Ishikawa (cell line): ENCODE data around the gene ACTG1.

Source experiments
- CEBPB ChIP-seq: IDR thresholded peaks from 2 replicates; pipeline ENCODE4 v1.6.1; 2012
- CREB1 ChIP-seq: IDR thresholded peaks from 2 replicates; pipeline ENCODE4 v1.6.1; 2012; ENCODE audit warnings: low read depth
- EGR1 ChIP-seq: IDR thresholded peaks from 2 replicates; pipeline ENCODE4 v1.6.1; 2012
- EP300 ChIP-seq: IDR thresholded peaks from 2 replicates; pipeline ENCODE4 v1.6.1; 2012; ENCODE audit warnings: borderline replicate concordance
- FOXM1 ChIP-seq: IDR thresholded peaks from 2 replicates; pipeline ENCODE4 v1.6.1; 2012; ENCODE audit warnings: low read depth, borderline replicate concordance
- MAX ChIP-seq: IDR thresholded peaks from 2 replicates; pipeline ENCODE4 v1.6.1; 2012
- NFIC ChIP-seq: IDR thresholded peaks from 2 replicates; pipeline ENCODE4 v1.6.1; 2012
- RAD21 ChIP-seq: IDR thresholded peaks from 2 replicates; pipeline ENCODE4 v1.6.1; 2012; ENCODE audit warnings: low read depth
- REST ChIP-seq: IDR thresholded peaks from 2 replicates; pipeline ENCODE4 v1.6.1; 2012; ENCODE audit warnings: low read depth, mild to moderate bottlenecking
- TAF1 ChIP-seq: IDR thresholded peaks from 2 replicates; pipeline ENCODE4 v1.6.1; 2012; ENCODE audit warnings: low read depth, mild to moderate bottlenecking
- TCF12 ChIP-seq: IDR thresholded peaks from 2 replicates; pipeline ENCODE4 v1.6.1; 2012; ENCODE audit warnings: low read depth
- TEAD4 ChIP-seq: IDR thresholded peaks from 2 replicates; pipeline ENCODE4 v1.6.1; 2012
- USF1 ChIP-seq: IDR thresholded peaks from 2 replicates; pipeline ENCODE4 v1.6.1; 2012
- YY1 ChIP-seq: IDR thresholded peaks from 2 replicates; pipeline ENCODE4 v1.6.1; 2012; ENCODE audit warnings: low read depth
- ZBTB7A ChIP-seq: IDR thresholded peaks from 2 replicates; pipeline ENCODE4 v1.6.1; 2012; ENCODE audit warnings: low read depth

ACTG1 gene

GRCh38 chr17:81477173-81477572 lies 35.4 kb downstream of the ACTG1 start:
- TF ChIP-seq RAD21 (no peak), YY1 (no peak), TCF12 (no peak), FOXM1 (no peak), ZBTB7A (no peak), TAF1 (no peak), TEAD4 (no peak), EGR1 (no peak), NFIC (no peak), CREB1 (no peak), CEBPB (no peak), REST (no peak), USF1 (no peak), EP300 (no peak), MAX (no peak)

- 0 out of 2 replicates have a peak, but pooled peaks have one; percentile 23 for TF ChIP-seq MAX
- no peak for TF ChIP-seq USF1
Measured at GRCh38 chr17:81476635-81477034, 36.0 kb downstream of the ACTG1 start.

- TF ChIP-seq TEAD4 (no peak), ZBTB7A (no peak)
Measured at GRCh38 chr17:81476097-81476496, 36.5 kb downstream of the ACTG1 start.

GRCh38 chr17:81474958-81475357 lies 37.6 kb downstream of the ACTG1 start:
- TF ChIP-seq CEBPB (no peak), MAX (no peak), ZBTB7A (no peak), TCF12 (no peak), CREB1 (no peak), TAF1 (no peak), EGR1 (no peak), YY1 (no peak), REST (no peak), USF1 (no peak), TEAD4 (no peak), NFIC (no peak), FOXM1 (no peak), RAD21 (no peak), EP300 (no peak)

- TF ChIP-seq EGR1 (no peak), YY1 (no peak), MAX (no peak), RAD21 (no peak), CREB1 (no peak), CEBPB (no peak), NFIC (no peak), TEAD4 (no peak), REST (no peak), FOXM1 (no peak), ZBTB7A (no peak), EP300 (no peak), USF1 (no peak), TAF1 (no peak), TCF12 (no peak)
Measured at GRCh38 chr17:81473019-81473418, 39.6 kb downstream of the ACTG1 start.
